HG02852 (cell line): Measurements from ENCODE around the gene CADPS.

Experiments
- ATAC-seq: cut with Tn5 transposase; IDR thresholded peaks from one replicate; pipeline ENCODE4 v1.9.1; 2021; ENCODE audit warnings: mild to moderate bottlenecking, moderate library complexity; ENCODE audit not compliant: unreplicated experiment

The CADPS gene

GRCh38 chr3:62365391-62366125 is 509.7 kb downstream of the CADPS start:
- no peak for ATAC-seq

DNA sequence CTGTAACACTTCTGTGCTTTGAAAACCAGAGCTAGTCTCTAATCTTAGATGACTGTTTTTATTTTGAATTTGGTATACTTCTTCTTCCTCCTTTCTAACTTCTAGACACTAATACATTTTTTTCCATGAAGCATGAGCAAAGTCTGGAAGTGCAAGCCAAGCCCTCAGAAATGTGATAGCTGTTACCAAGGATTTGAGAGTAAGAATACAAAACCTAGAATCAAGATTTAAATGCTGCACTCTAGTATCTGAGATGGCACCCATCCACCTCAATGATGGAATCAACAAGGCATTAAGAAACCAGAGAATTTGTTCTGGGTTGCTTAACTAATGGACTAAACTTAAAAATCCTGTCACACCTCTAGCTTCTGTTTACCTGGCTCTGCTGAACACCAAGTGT is 511.0 kb downstream of the CADPS start:
- no peak for ATAC-seq

GRCh38 chr3:62363275-62363674 is 511.9 kb downstream of the CADPS start:
- no peak for ATAC-seq

DNA sequence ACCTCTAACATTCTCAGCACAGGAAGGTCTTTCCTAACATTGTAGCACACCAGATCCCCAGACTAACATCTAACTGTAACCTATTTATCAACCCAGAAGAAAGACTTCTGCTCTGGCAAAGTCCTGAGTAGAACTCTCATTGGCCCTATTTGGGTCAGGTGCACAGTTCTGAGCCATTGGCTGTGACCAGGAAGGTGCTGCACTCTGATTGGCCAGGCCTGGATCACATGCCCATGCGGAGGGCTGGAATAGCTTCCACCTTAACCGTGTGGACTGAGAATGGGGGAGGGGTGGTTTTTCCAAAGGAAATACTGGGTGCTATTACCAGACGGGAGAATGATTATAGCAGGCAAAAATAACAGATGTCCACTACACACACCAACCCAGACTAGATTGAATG is 513.4 kb downstream of the CADPS start:
- ATAC-seq, result no peak

DNA sequence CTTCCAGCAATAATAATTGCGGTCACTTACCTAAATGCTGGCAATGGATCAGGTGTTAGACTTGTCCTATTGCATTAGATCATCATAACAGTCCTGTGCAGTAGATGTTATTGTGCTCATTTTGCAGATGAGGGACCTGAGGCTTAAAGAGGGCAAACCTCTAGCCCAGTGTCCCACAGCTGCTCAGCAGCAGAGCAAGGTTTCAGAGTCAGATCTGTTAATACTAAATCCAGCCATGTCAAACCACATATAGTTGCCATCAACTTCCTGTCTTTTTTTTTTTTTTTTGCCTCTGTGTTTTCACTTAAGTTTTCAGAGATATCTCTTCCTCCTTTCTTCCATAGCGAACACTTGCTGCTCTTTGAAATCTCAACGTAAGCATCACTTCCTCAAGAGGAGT is 514.0 kb downstream of the CADPS start:
- ATAC-seq, result no peak

DNA sequence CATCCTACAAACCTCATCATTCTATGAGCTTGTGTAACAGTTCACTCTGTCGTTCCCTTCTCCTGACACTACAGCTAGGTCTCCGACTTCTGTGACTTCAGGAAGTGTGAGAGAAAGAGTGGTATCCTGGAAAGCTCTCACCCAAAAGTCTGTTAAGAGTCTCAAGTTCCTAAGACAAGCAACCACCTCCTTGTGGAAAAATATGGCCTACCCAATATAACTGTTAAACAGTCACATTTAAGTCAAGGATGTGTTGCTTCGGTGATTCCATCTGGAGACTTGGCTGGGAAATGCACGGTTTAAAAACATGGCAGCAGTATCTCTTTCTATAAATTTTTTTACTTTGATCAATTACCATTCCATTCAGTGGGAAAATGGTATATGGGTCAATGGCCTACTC is 515.7 kb downstream of the CADPS start:
- no peak for ATAC-seq

- no peak for ATAC-seq
These were observed 518.9 kb downstream of the CADPS start for GRCh38 chr3:62356356-62356755.

- no peak for ATAC-seq
These were observed 519.5 kb downstream of the CADPS start for GRCh38 chr3:62355703-62356102.
